GM19025 (cell line): ENCODE measurements around the gene NXF3.
"Not testable (repeated sequence)": the region's sequence is repeated elsewhere in the genome, so short reads cannot be mapped to it uniquely, and the experiment has no call there.

Source experiments
- ATAC-seq: cut with Tn5 transposase; IDR thresholded peaks from one replicate; pipeline ENCODE4 v1.9.1; 2021; ENCODE audit warnings: mild to moderate bottlenecking, low read depth, moderate library complexity; ENCODE audit not compliant: unreplicated experiment

The NXF3 gene

GRCh38 chrX:103092942-103093341, at the start of gene NXF3:
TSS of gene NXF3 (minus strand) at chrX:103093143. CDS start at chrX:103093023, 120 bp downstream.
- ATAC-seq, result no peak

- ATAC-seq, result not testable (repeated sequence)
Observed at GRCh38 chrX:103136528-103136927, 43.6 kb upstream of the NXF3 start.

GRCh38 chrX:103124284-103124683, 31.3 kb upstream of the NXF3 start:
- ATAC-seq, result no peak

- no peak for ATAC-seq
Observed at GRCh38 chrX:103120748-103121147, 27.8 kb upstream of the NXF3 start.

GRCh38 chrX:103116970-103117369, 24.0 kb upstream of the NXF3 start:
- ATAC-seq, result not testable (repeated sequence)

GRCh38 chrX:103109497-103109896, 16.6 kb upstream of the NXF3 start:
- ATAC-seq, result not testable (repeated sequence)

GRCh38 chrX:103107836-103108235, 14.9 kb upstream of the NXF3 start:
- no peak for ATAC-seq

GRCh38 chrX:103107227-103107737, 14.3 kb upstream of the NXF3 start:
- not testable (repeated sequence) for ATAC-seq

- not testable (repeated sequence) for ATAC-seq
Observed at GRCh38 chrX:103104370-103104769, 11.4 kb upstream of the NXF3 start.

- ATAC-seq, result not testable (repeated sequence)
Observed at GRCh38 chrX:103103866-103104265, 10.9 kb upstream of the NXF3 start.

- no peak for ATAC-seq
Observed at GRCh38 chrX:103101299-103102042, 8.5 kb upstream of the NXF3 start.

GRCh38 chrX:103100484-103100883, 7.5 kb upstream of the NXF3 start:
- no peak for ATAC-seq

- ATAC-seq, result no peak
Observed at GRCh38 chrX:103099691-103100090, 6.7 kb upstream of the NXF3 start.

- no peak for ATAC-seq
Observed at GRCh38 chrX:103098488-103098887, 5.5 kb upstream of the NXF3 start.

GRCh38 chrX:103081051-103081450, 11.9 kb downstream of the NXF3 start:
- no peak for ATAC-seq

- ATAC-seq, result no peak
Observed at GRCh38 chrX:103073467-103073866, 19.5 kb downstream of the NXF3 start.

GRCh38 chrX:103066606-103067005, 26.3 kb downstream of the NXF3 start:
- ATAC-seq, result no peak

- no peak for ATAC-seq
Observed at GRCh38 chrX:103063918-103064434, 29.0 kb downstream of the NXF3 start, which contains the start of gene BEX1. TSS of gene BEX1 (minus strand) at chrX:103064171. CDS start at chrX:103063274, 897 bp downstream.

GRCh38 chrX:103063191-103063845, 29.6 kb downstream of the NXF3 start:
- no peak for ATAC-seq

GRCh38 chrX:103061486-103061885, 31.5 kb downstream of the NXF3 start:
- ATAC-seq, result no peak

GRCh38 chrX:103056902-103057301, 36.0 kb downstream of the NXF3 start:
- no peak for ATAC-seq
